ENCODE data around the gene SPTAN1. TPM values are rescaled to one million over a fixed set of nuclear protein-coding genes. Genes with fewer than 3 reads are reported as not detected.
"Not testable (repeated sequence)": the region's sequence is repeated elsewhere in the genome, so short reads cannot be mapped to it uniquely, and the experiment has no call there.

The SPTAN1 gene
- total RNA-seq, 2 experiments from 2014 or later: 275 to 315 TPM

DNA sequence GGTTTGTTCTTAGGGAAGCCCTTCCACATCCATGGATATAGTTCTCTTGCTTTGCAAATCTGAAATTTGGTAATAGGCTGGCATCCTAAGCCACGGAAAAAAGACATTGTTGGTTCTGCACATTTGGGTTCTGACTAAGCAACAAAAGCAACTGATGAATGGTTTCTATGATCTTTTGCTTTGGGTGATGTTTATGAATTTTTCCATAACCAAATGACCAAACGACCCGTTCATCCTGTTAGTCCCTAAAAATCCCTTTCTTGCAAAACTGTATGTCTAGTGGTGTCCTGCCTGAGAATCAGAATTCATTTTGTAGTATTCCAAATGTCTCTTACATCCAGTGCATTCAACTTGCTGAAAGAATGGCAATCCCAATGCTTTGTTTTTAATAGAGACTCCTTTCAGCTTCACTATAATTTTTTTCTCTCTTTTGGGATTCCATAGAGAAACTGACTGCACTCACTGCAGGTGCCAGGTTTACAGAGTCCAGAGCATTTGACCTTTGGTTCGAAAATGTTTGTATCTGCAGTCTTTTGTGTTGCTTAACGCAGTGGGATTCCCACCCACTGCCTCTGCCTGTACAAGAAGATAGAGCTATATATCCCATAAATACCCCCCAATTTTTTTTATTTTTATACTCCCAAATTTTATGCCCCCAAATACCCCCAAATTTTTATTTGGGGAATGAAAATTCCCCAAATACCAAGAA lies 4.7 kb downstream of the SPTAN1 start:
- Mint-ChIP-seq H3K27ac (no peak overlapping the region), H3K9me3 (ENCODE audit: low read depth) (no peaks in the 10 kb centered on the region), H3K4me1 (peaks cover 34% of the 10 kb centered on the region), H3K36me3 (peaks cover 5% of the 10 kb centered on the region), H3K27me3 (no peaks in the 10 kb centered on the region), H3K4me3 (no peak overlapping the region)
- CTCF ChIA-PET: interaction anchor here (1.4 kb wide), 1 partner anchor 295 kb away, joined by 3 read pairs; no protein-coding TSS in a partner anchor
- DNase-seq (no peak), ATAC-seq (no peak)

DNA sequence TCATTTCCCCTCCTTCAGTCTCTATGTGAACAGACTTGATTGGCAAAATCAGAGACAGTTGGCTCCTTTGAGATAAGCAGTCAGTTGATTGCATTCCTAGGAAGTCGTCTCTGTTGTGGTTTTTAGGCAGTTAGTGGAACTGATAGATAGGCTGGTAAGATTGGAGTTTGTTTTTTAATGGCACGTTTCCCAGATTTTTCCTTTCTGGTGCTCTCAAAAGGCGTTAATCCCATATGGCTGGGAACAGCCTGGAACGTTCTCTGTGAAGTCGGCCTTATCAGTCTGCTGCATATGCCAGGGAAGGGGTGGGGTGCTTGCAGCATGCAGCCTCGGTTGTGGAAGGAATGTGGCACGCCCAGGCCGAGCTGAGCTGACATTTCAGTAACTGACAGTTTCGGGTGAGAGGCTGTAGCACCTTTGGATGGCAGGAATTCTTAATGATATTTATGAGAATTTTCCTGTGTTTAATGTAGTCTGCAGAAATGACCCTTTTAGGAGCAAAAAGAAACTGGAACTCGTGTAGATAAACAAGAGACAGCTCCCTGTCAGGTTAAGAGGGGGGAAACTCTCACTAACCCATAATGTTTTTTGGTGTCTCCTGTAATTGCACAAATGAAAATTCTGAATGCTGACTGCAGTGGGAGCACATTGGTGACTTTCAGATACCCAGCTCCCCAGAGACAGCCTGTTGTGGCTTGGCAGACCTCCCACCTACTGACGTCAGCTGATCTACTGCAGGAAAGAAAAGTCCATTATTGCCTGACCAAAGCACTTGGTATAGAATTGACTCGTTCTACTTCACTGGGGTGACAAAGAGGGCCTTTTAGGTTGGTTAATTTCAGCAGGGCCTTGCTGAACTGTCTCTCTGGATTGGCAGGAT lies 6.3 kb downstream of the SPTAN1 start:
- Mint-ChIP-seq H3K4me3 (peak overlapping the region; percentile 36), H3K27ac (peak overlapping the region; percentile 86), H3K4me1 (peaks cover 34% of the 10 kb centered on the region), H3K27me3 (no peaks in the 10 kb centered on the region), H3K9me3 (ENCODE audit: low read depth) (no peaks in the 10 kb centered on the region), H3K36me3 (peaks cover 9% of the 10 kb centered on the region)
- peak; percentile 62 for ATAC-seq
- CTCF ChIA-PET: interaction anchor here (1.2 to 1.9 kb wide), 2 partner anchors 9 to 20 kb away, joined by 4 to 7 read pairs; no protein-coding TSS in a partner anchor
- peak; percentile 79 for DNase-seq

- H3K27ac Mint-ChIP-seq: peak overlapping the region; percentile 32
- CTCF ChIA-PET: interaction anchor here (1.2 kb wide), 2 partner anchors 15 to 253 kb away, joined by 3 read pairs; partner anchors contain the start of gene ENDOG
- H3K9me3 Mint-ChIP-seq (ENCODE audit: low read depth): no peaks in the 10 kb centered on the region
- no peaks in the 10 kb centered on the region for H3K27me3 Mint-ChIP-seq
- peaks cover 9% of the 10 kb centered on the region for H3K4me1 Mint-ChIP-seq
- ATAC-seq: no peak
- DNase-seq: no peak
- no peak overlapping the region for H3K4me3 Mint-ChIP-seq
- peaks cover 36% of the 10 kb centered on the region for H3K36me3 Mint-ChIP-seq
These were observed 13.2 kb downstream of the SPTAN1 start for GRCh38 chr9:128565578-128565977.

DNA sequence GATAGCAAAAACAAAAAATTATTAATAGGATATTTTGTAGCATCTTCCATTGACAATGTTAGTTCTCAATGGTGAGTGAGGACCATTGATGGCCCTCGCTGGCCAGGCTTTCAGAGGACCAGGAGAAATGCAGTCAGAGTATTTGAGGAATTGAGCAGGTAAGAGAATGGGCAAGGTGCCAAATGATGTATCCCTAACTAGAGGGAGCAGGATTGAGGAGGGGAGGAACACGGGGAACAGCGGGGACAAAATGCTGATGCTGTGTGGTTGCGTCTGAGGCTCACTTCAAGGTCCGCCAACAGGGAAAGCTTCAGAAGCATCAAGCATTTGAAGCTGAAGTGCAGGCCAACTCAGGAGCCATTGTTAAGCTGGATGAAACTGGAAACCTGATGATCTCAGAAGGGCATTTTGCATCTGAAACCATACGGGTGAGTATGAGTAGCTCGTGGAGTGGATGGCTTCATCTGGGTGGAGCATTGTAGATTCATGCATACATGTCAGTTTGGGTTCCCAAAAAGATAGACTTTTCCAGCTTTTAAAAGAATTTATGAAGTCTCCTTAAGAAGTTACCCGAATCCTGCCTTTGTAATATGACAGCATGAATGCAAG lies 16.2 kb downstream of the SPTAN1 start:
- H3K36me3 Mint-ChIP-seq: peaks cover 38% of the 10 kb centered on the region
- H3K27ac Mint-ChIP-seq: no peak overlapping the region
- no peak overlapping the region for H3K4me3 Mint-ChIP-seq
- DNase-seq: no peak
- peaks cover 9% of the 10 kb centered on the region for H3K4me1 Mint-ChIP-seq
- no peaks in the 10 kb centered on the region for H3K9me3 Mint-ChIP-seq (ENCODE audit: low read depth)
- no peak for ATAC-seq
- CTCF ChIA-PET: interaction anchor here (1.5 kb wide), 1 partner anchor 14 kb away, joined by 4 read pairs; no protein-coding TSS in a partner anchor
- no peaks in the 10 kb centered on the region for H3K27me3 Mint-ChIP-seq

DNA sequence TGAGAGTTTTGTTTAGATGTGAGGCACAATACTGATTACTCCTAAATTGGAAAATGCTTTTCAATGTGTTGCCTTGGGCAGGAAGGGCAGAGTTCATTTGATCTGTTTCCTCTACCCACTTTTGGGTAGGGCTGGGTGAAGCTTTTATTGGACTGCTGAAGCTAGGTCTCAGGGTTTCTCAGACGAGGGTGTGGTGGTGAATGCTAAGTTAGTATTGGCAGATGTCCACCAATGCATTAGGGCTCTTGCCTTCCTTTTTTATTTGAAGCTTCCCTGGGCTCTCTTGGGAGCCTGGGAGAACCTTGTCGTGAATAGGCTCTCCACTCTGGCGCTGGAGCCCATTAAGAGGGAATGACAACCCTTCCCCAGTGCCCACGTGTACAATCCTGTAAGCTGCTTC lies 23.1 kb downstream of the SPTAN1 start:
- peaks cover 53% of the 10 kb centered on the region for H3K36me3 Mint-ChIP-seq

GRCh38 chr9:128575916-128576315 lies 23.5 kb downstream of the SPTAN1 start:
- DNase-seq: no peak
- Mint-ChIP-seq H3K4me3 (no peak overlapping the region), H3K4me1 (peaks cover 2% of the 10 kb centered on the region), H3K36me3 (peaks cover 57% of the 10 kb centered on the region), H3K9me3 (ENCODE audit: low read depth) (no peaks in the 10 kb centered on the region), H3K27ac (no peak overlapping the region), H3K27me3 (no peaks in the 10 kb centered on the region)
- no peak for ATAC-seq
- CTCF ChIA-PET: interaction anchor here (0.5 to 1.0 kb wide), 3 partner anchors 137 to 480 kb away, joined by 3 read pairs; no protein-coding TSS in a partner anchor

More for the DNA sequence above, 23.1 kb downstream of the SPTAN1 start:
- H3K27ac Mint-ChIP-seq: no peak overlapping the region
- CTCF ChIA-PET: interaction anchor here (0.5 to 1.0 kb wide), 2 partner anchors 451 to 480 kb away, joined by 3 read pairs; no protein-coding TSS in a partner anchor
- DNase-seq (no peak), ATAC-seq (no peak)
- no peaks in the 10 kb centered on the region for H3K27me3 Mint-ChIP-seq
- peaks cover 2% of the 10 kb centered on the region for H3K4me1 Mint-ChIP-seq
- H3K9me3 Mint-ChIP-seq (ENCODE audit: low read depth): no peaks in the 10 kb centered on the region
- no peak overlapping the region for H3K4me3 Mint-ChIP-seq

GRCh38 chr9:128577206-128577605 lies 24.8 kb downstream of the SPTAN1 start:
- H3K27me3 Mint-ChIP-seq: no peaks in the 10 kb centered on the region
- CTCF ChIA-PET: no interaction called here
- no peak for ATAC-seq
- H3K4me3 Mint-ChIP-seq: no peak overlapping the region
- no peak for DNase-seq
- peaks cover under 1% of the 10 kb centered on the region for H3K4me1 Mint-ChIP-seq
- no peak overlapping the region for H3K27ac Mint-ChIP-seq
- H3K36me3 Mint-ChIP-seq: peaks cover 66% of the 10 kb centered on the region
- H3K9me3 Mint-ChIP-seq (ENCODE audit: low read depth): no peaks in the 10 kb centered on the region

DNA sequence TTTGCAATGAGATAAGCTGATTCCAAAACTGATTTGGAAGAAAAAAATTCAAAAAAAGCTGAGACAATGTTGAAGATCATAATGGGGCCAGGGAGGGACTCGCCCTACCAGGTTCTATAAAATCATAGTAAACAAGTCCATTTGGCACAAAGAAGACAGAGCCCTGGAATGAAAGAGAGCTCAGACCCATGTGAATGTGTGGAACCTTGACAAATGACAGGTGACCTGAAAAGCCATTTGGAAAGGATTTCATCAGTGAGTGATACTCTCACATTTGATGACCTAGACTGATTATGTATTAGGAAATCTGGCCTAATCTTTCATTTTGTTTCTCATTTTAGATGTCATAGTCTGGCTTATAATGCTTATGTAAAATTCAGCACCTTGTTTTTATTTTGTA lies 26.8 kb downstream of the SPTAN1 start:
- peaks cover 75% of the 10 kb centered on the region for H3K36me3 Mint-ChIP-seq
- CTCF ChIA-PET: interaction anchor here (1.1 to 1.5 kb wide), 3 partner anchors 8 to 38 kb away, joined by 3 to 5 read pairs (median 3); no protein-coding TSS in a partner anchor
- no peak overlapping the region for H3K27ac Mint-ChIP-seq
- H3K27me3 Mint-ChIP-seq: no peaks in the 10 kb centered on the region
- H3K9me3 Mint-ChIP-seq (ENCODE audit: low read depth): no peaks in the 10 kb centered on the region
- ATAC-seq (no peak), DNase-seq (no peak)
- no peaks in the 10 kb centered on the region for H3K4me1 Mint-ChIP-seq
- H3K4me3 Mint-ChIP-seq: no peak overlapping the region

DNA sequence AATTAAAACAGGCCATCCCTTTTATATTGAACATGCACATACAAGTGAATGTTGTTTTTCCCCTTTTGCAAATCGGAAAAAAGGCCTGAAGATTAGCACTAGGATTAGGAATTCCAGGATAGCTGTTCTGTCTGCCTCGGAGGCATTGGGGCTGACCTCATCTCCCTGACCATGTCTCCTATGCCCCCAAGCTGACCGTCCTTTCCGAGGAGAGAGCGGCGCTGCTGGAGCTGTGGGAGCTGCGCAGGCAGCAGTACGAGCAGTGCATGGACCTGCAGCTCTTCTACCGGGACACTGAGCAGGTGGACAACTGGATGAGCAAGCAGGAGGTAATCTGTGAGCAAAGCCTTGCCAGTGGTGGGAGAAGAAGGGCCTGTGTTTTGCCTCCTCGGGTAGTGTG lies 28.3 kb downstream of the SPTAN1 start:
- Mint-ChIP-seq H3K27me3 (no peaks in the 10 kb centered on the region), H3K36me3 (peaks cover 78% of the 10 kb centered on the region), H3K9me3 (ENCODE audit: low read depth) (no peaks in the 10 kb centered on the region), H3K4me3 (no peak overlapping the region), H3K27ac (no peak overlapping the region), H3K4me1 (no peaks in the 10 kb centered on the region)
- ATAC-seq (no peak), DNase-seq (no peak)
- CTCF ChIA-PET: interaction anchor here (1.5 kb wide), 1 partner anchor 142 kb away, joined by 4 read pairs; no protein-coding TSS in a partner anchor

- H3K27me3 Mint-ChIP-seq; H3K9me3 Mint-ChIP-seq (ENCODE audit: low read depth); ATAC-seq; H3K27ac Mint-ChIP-seq; DNase-seq; H3K4me3 Mint-ChIP-seq; CTCF ChIA-PET: not testable (repeated sequence)
- Mint-ChIP-seq H3K36me3 (peaks cover 74% of the 10 kb centered on the region), H3K4me1 (peaks cover 12% of the 10 kb centered on the region)
These were observed 32.8 kb downstream of the SPTAN1 start for GRCh38 chr9:128585155-128585554.

- not testable (repeated sequence) for H3K4me3 Mint-ChIP-seq; H3K27me3 Mint-ChIP-seq; H3K9me3 Mint-ChIP-seq (ENCODE audit: low read depth); DNase-seq
- Mint-ChIP-seq H3K4me1 (peaks cover 12% of the 10 kb centered on the region), H3K36me3 (peaks cover 71% of the 10 kb centered on the region), H3K27ac (peak overlapping the region; percentile 68)
- CTCF ChIA-PET: interaction anchor here (1.0 to 1.4 kb wide), 4 partner anchors 8 to 224 kb away, joined by 3 to 5 read pairs (median 3); no protein-coding TSS in a partner anchor
- peak; percentile 14 for ATAC-seq
These were observed 34.5 kb downstream of the SPTAN1 start for GRCh38 chr9:128586934-128587333.

GRCh38 chr9:128587453-128587852 lies 35.1 kb downstream of the SPTAN1 start:
- Mint-ChIP-seq H3K4me3 (no peak overlapping the region), H3K4me1 (peaks cover 12% of the 10 kb centered on the region), H3K36me3 (peaks cover 69% of the 10 kb centered on the region), H3K9me3 (ENCODE audit: low read depth) (no peaks in the 10 kb centered on the region), H3K27ac (peak overlapping the region; percentile 68), H3K27me3 (no peaks in the 10 kb centered on the region)
- CTCF ChIA-PET: interaction anchor here (1.0 to 1.4 kb wide), 4 partner anchors 9 to 225 kb away, joined by 3 to 5 read pairs (median 3); no protein-coding TSS in a partner anchor
- ATAC-seq (peak; percentile 92), DNase-seq (peak; percentile 75)

Measured in activated CD8-positive, alpha-beta memory T cell treated with anti-CD3 and anti-CD28 coated beads, Interleukin-2, amount 10 ng/mL, durations not matched to agents 7 days and 5 days (primary cell).